IMR-90 (cell line): ENCODE measurements around the gene AMOTL2. TPM values are rescaled to one million over a fixed set of nuclear protein-coding genes. Genes with fewer than 3 reads are reported as not detected.

Experiments used
- ATAC-seq: fragments of 200-7000 bp; cut with Tn5 transposase; 2 replicates; pipeline ENCODE4 v1.9.1; 2020; ENCODE audit warnings: low read depth, mild to moderate bottlenecking, moderate library complexity
- BruUV-seq: library from RNA; stranded (reverse); fragments of 400-500 nt; replicated peaks from 2 replicates; lab custom pipeline; 2021; lab: Mats Ljungman, UMichigan
- CTCF ChIA-PET: fragments of 300-600 bp; formaldehyde crosslinking; extraction: SDS; loops from one replicate; lab custom pipeline; 2021; ENCODE audit warnings: antibody characterized with exemption; lab: Yijun Ruan, JAX
- POLR2A ChIA-PET: fragments of 300-600 bp; sonication (Branson Sonifier 250); formaldehyde crosslinking; loops from one replicate; lab custom pipeline; 2022; ENCODE audit warnings: antibody characterized with exemption; ENCODE audit not compliant: unreplicated experiment; lab: Charles Lee
- DNase-seq: peaks from one replicate; pipeline ENCODE4 v3.0.0; 2013
- H2AFZ ChIP-seq: replicated peaks from 2 replicates; pipeline ENCODE3; 2013; ENCODE audit warnings: low read length, mild to moderate bottlenecking; ENCODE audit not compliant: poor library complexity
- H2AK5ac ChIP-seq: 2 replicates; pipeline ENCODE4 v1.6.1; 2013; ENCODE audit warnings: low read depth, low read length, inconsistent platforms
- H2AK9ac ChIP-seq: replicated peaks from 2 replicates; pipeline ENCODE3; 2013; ENCODE audit warnings: mild to moderate bottlenecking, low read depth, low read length, moderate library complexity; ENCODE audit not compliant: poor library complexity
- H2BK120ac ChIP-seq: 2 replicates; pipeline ENCODE4 v1.6.1; 2013; ENCODE audit warnings: low read depth, low read length, inconsistent platforms
- H2BK15ac ChIP-seq: 3 replicates; pipeline ENCODE4 v1.6.1; 2013; ENCODE audit warnings: low read depth, low read length, inconsistent platforms
- H2BK20ac ChIP-seq: 2 replicates; pipeline ENCODE4 v1.6.1; 2013; ENCODE audit warnings: low read depth, mild to moderate bottlenecking, inconsistent platforms, low read length, moderate library complexity
- H2BK5ac ChIP-seq: 2 replicates; pipeline ENCODE4 v1.6.1; 2013; ENCODE audit warnings: mild to moderate bottlenecking, low read depth, low read length, inconsistent platforms; ENCODE audit not compliant: poor library complexity, severe bottlenecking
- H3K14ac ChIP-seq: replicated peaks from 2 replicates; pipeline ENCODE4 v1.6.1; 2013; ENCODE audit warnings: low read depth, low read length, inconsistent platforms
- H3K18ac ChIP-seq: 2 replicates; pipeline ENCODE4 v1.6.1; 2013; ENCODE audit warnings: low read depth, low read length, control low read depth
- H3K23ac ChIP-seq: 2 replicates; pipeline ENCODE4 v1.6.1; 2013; ENCODE audit warnings: low read depth, low read length, inconsistent platforms
- H3K27ac ChIP-seq: 2 replicates; pipeline ENCODE4 v1.5.1; 2013; ENCODE audit warnings: mild to moderate bottlenecking, control low read depth, low read length; ENCODE audit not compliant: insufficient read depth
- H3K27me3 ChIP-seq: 2 replicates; pipeline ENCODE4 v1.6.1; 2013; ENCODE audit warnings: low read length; ENCODE audit not compliant: control insufficient read depth, insufficient read depth
- H3K36me3 ChIP-seq: 2 replicates; pipeline ENCODE4 v1.6.1; 2013; ENCODE audit warnings: low read length, mixed read lengths; ENCODE audit not compliant: control insufficient read depth, insufficient read depth
- H3K4ac ChIP-seq: 2 replicates; pipeline ENCODE4 v1.6.1; 2013; ENCODE audit warnings: low read depth, low read length, inconsistent platforms
- H3K4me1 ChIP-seq: 2 replicates; pipeline ENCODE4 v1.6.1; 2013; ENCODE audit warnings: low read length, mixed read lengths; ENCODE audit not compliant: control insufficient read depth, insufficient read depth
- H3K4me2 ChIP-seq: 2 replicates; pipeline ENCODE4 v1.6.1; 2013; ENCODE audit warnings: low read depth, mild to moderate bottlenecking, control low read depth, low read length, moderate library complexity
- H3K4me3 ChIP-seq: 2 replicates; pipeline ENCODE4 v1.5.1; 2013; ENCODE audit warnings: low read depth, mild to moderate bottlenecking, control low read depth, low read length, moderate library complexity; ENCODE audit not compliant: insufficient read depth
- H3K56ac ChIP-seq: 2 replicates; pipeline ENCODE4 v1.6.1; 2013; ENCODE audit warnings: low read length, inconsistent platforms; ENCODE audit not compliant: insufficient read depth; ENCODE audit errors: extremely low read depth
- H3K79me1 ChIP-seq, 2 experiments: 2 replicates each; pipeline ENCODE4 v1.6.1; 2013; ENCODE audit warnings: low read length in 2 of 2, inconsistent platforms in 1 of 2, low read depth in 1 of 2
- H3K9ac ChIP-seq: 2 replicates; pipeline ENCODE4 v1.6.1; 2013; ENCODE audit warnings: low read depth, low read length, control low read depth
- H3K9me1 ChIP-seq: 2 replicates; pipeline ENCODE4 v1.6.1; 2013; ENCODE audit warnings: low read length, inconsistent platforms; ENCODE audit not compliant: insufficient read depth
- H3K9me3 ChIP-seq: 2 replicates; pipeline ENCODE4 v1.6.1; 2013; ENCODE audit warnings: low read length; ENCODE audit not compliant: control insufficient read depth, insufficient read depth
- H4K20me1 ChIP-seq: 2 replicates; pipeline ENCODE4 v1.6.1; 2013; ENCODE audit warnings: low read length, inconsistent platforms; ENCODE audit not compliant: insufficient read depth
- H4K5ac ChIP-seq: 2 replicates; pipeline ENCODE4 v1.6.1; 2013; ENCODE audit warnings: mild to moderate bottlenecking, low read depth, low read length, control low read depth
- H4K8ac ChIP-seq, 2 experiments: 2 replicates each; pipeline ENCODE4 v1.6.1; 2013; ENCODE audit warnings: low read depth in 2 of 2, low read length in 2 of 2, control low read depth in 1 of 2, inconsistent platforms in 1 of 2
- H4K91ac ChIP-seq: 2 replicates; pipeline ENCODE4 v1.6.1; 2013; ENCODE audit warnings: low read depth, low read length, inconsistent platforms; ENCODE audit not compliant: insufficient read depth
- BHLHE40 ChIP-seq: fragments of 150-350 bp; IDR thresholded peaks from 2 replicates; pipeline ENCODE4 v1.6.1; 2016; ENCODE audit warnings: mild to moderate bottlenecking, low read depth, low read length
- CHD1 ChIP-seq: IDR thresholded peaks from 2 replicates; pipeline ENCODE4 v1.6.1; 2012; ENCODE audit warnings: low read depth, low read length, improper control_type of control experiment
- CTCF ChIP-seq: conservative IDR thresholded peaks from 2 replicates; pipeline ENCODE4 v1.5.1; 2012; ENCODE audit warnings: mild to moderate bottlenecking, low read depth, low read length, improper control_type of control experiment
- FOS ChIP-seq: fragments of 150-350 bp; IDR thresholded peaks from 2 replicates; pipeline ENCODE4 v1.6.1; 2016; ENCODE audit warnings: low read depth, low read length
- MAFK ChIP-seq: IDR thresholded peaks from 2 replicates; pipeline ENCODE4 v1.6.1; 2012; ENCODE audit warnings: low read depth, low read length, improper control_type of control experiment
- MAZ ChIP-seq: IDR thresholded peaks from 2 replicates; pipeline ENCODE4 v1.6.1; 2012; ENCODE audit warnings: low read depth, mild to moderate bottlenecking, low read length, improper control_type of control experiment, moderate library complexity, borderline replicate concordance
- MXI1 ChIP-seq: IDR thresholded peaks from 2 replicates; pipeline ENCODE4 v1.6.1; 2012; ENCODE audit warnings: low read depth, mild to moderate bottlenecking, low read length, moderate library complexity, borderline replicate concordance
- NFE2L2 ChIP-seq: fragments of 150-350 bp; IDR thresholded peaks from 2 replicates; pipeline ENCODE4 v1.6.1; 2016; ENCODE audit warnings: low read depth, mild to moderate bottlenecking, low read length
- POLR2A ChIP-seq: IDR thresholded peaks from 2 replicates; pipeline ENCODE4 v1.6.1; 2012; ENCODE audit warnings: mild to moderate bottlenecking, low read depth, low read length
- RAD21 ChIP-seq: IDR thresholded peaks from 2 replicates; pipeline ENCODE4 v1.6.1; 2012; ENCODE audit warnings: low read length, improper control_type of control experiment
- RCOR1 ChIP-seq: IDR thresholded peaks from 2 replicates; pipeline ENCODE4 v1.6.1; 2012; ENCODE audit warnings: mild to moderate bottlenecking, low read length, improper control_type of control experiment; ENCODE audit not compliant: insufficient replicate concordance
- RFX5 ChIP-seq: IDR thresholded peaks from 2 replicates; pipeline ENCODE4 v1.8.0; 2012; ENCODE audit warnings: low read depth, mild to moderate bottlenecking, low read length, moderate library complexity
- SMC3 ChIP-seq: fragments of 150-350 bp; IDR thresholded peaks from 2 replicates; pipeline ENCODE4 v1.6.1; 2016; ENCODE audit warnings: low read depth, mild to moderate bottlenecking, antibody characterized with exemption, low read length, moderate library complexity
- WGBS, 2 experiments: methylation state at CpG; one replicate each; pipeline versions ENCODE4 v1.1.5 to v1.1.7; 2013; ENCODE audit warnings: missing lambda C conversion rate in 2 of 2; ENCODE audit not compliant: insufficient read length in 1 of 2; ENCODE audit errors: extremely low coverage in 2 of 2; 5-methylcytosine and 5-hydroxymethylcytosine counted together
- dilution Hi-C: fragments of 300-500 bp; cut with HindIII; formaldehyde crosslinking; loops from one replicate; pipeline ENCODE4 v1.14.3; 2018; ENCODE audit warnings: low sequenced_read_pairs; ENCODE audit not compliant: unreplicated experiment
- in situ Hi-C: fragments of 300-500 bp; cut with MboI; formaldehyde crosslinking; loops from 3 replicates; pipeline ENCODE4 v1.14.3; 2019; ENCODE audit warnings: low sequenced_read_pairs, inconsistent platforms, mixed read lengths
- intact Hi-C: fragments of 100-400 bp; cut with micrococcal nuclease; formaldehyde crosslinking; loops from 2 replicates; pipeline ENCODE4 v1.10.0; 2022
- polyA plus RNA-seq, 3 experiments: library from polyadenylated mRNA; depleted of rRNA; stranded (reverse); fragments of >200 nt; gene quantifications; 2 replicates each; pipeline ENCODE4 v1.2.3, GENCODE V29; 2012; ENCODE audit warnings: low replicate concordance in 1 of 3
- total RNA-seq: library from RNA; depleted of rRNA; stranded (reverse); fragments of >200 nt; gene quantifications from 2 replicates; pipeline ENCODE4 v1.2.3, GENCODE V29; 2012
- TF ChIP-seq, protein P1 (sequence below): fragments of 150-350 bp; IDR thresholded peaks from 2 replicates; pipeline ENCODE4 v1.6.1; 2016; ENCODE audit warnings: low read depth, mild to moderate bottlenecking, low read length, moderate library complexity, borderline replicate concordance
- TF ChIP-seq, protein P2 (sequence below): fragments of 150-350 bp; IDR thresholded peaks from 2 replicates; pipeline ENCODE4 v1.6.1; 2017; ENCODE audit warnings: mild to moderate bottlenecking, antibody characterized with exemption, low read length, low read depth

Gene AMOTL2
- total and polyA plus RNA-seq, 2 of the 4 experiments (the other 2 are of a cell fraction) = 162 to 176 TPM

DNA sequence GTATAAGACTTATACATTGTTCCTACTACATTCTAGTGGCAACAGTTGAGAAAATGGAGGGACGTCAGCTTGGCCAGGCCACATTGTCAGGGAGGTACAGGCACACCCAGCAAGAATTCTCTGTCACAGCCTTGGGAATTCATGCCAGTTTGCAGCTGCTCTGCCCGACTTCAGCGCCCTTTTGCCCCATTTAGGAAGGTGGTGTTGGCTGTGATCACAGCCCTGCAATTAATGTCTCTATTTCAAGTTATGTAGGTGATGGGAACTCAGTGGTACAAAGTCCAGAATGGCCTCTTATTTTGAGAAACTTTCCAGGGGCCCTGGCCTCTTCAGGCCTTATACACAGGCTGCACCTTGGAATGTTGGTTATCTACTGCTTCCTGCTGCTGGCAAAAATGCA lies 26.7 kb downstream of the AMOTL2 start:
- no peak overlapping the region for H4K8ac ChIP-seq
- no peak overlapping the region for H3K23ac ChIP-seq
- no peak overlapping the region for H3K4me3 ChIP-seq
- 0 out of 2 replicates have a peak, but pooled peaks cover 3% of the 10 kb centered on the region for H4K20me1 ChIP-seq
- no peak overlapping the region for H3K27ac ChIP-seq
- H2AK5ac ChIP-seq = no peak overlapping the region
- peaks cover 0 to 17% of the 10 kb centered on the region in 2 experiments; a peak in 2 of 4 replicates for H3K79me1 ChIP-seq
- TF ChIP-seq CHD1 (no peak), FOS (no peak), RFX5 (no peak), MXI1 (no peak), MAFK (no peak), MAZ (no peak), CTCF (no peak), NFE2L2 (no peak), POLR2A (no peak), RAD21 (no peak), SMC3 (no peak), BHLHE40 (no peak), RCOR1 (no peak)
- TF ChIP-seq, protein P1, sequence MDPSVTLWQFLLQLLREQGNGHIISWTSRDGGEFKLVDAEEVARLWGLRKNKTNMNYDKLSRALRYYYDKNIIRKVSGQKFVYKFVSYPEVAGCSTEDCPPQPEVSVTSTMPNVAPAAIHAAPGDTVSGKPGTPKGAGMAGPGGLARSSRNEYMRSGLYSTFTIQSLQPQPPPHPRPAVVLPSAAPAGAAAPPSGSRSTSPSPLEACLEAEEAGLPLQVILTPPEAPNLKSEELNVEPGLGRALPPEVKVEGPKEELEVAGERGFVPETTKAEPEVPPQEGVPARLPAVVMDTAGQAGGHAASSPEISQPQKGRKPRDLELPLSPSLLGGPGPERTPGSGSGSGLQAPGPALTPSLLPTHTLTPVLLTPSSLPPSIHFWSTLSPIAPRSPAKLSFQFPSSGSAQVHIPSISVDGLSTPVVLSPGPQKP = no peak
- TF ChIP-seq, protein P2, sequence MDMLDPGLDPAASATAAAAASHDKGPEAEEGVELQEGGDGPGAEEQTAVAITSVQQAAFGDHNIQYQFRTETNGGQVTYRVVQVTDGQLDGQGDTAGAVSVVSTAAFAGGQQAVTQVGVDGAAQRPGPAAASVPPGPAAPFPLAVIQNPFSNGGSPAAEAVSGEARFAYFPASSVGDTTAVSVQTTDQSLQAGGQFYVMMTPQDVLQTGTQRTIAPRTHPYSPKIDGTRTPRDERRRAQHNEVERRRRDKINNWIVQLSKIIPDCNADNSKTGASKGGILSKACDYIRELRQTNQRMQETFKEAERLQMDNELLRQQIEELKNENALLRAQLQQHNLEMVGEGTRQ = no peak
- H3K14ac ChIP-seq = no peak overlapping the region
- H3K4me2 ChIP-seq = no peak overlapping the region
- in situ Hi-C loops (no loop called here), intact Hi-C loops (no loop called here), dilution Hi-C loops (no loop called here)
- H2BK15ac ChIP-seq = no peak overlapping the region
- H3K9ac ChIP-seq = no peak overlapping the region
- no peak overlapping the region for H2BK120ac ChIP-seq
- H4K91ac ChIP-seq = no peak overlapping the region
- no peak overlapping the region for H3K18ac ChIP-seq
- peaks cover 2% of the 10 kb centered on the region for H3K9me3 ChIP-seq
- no peak overlapping the region for H3K56ac ChIP-seq
- no peak overlapping the region for H2BK20ac ChIP-seq
- no peak overlapping the region for H4K5ac ChIP-seq
- H3K4me1 ChIP-seq = peaks cover 9% of the 10 kb centered on the region
- ChIA-PET POLR2A (no interaction called here), CTCF (interaction anchor here (2.9 kb wide), 1 partner anchor 126 kb away, joined by 9 read pairs; no protein-coding TSS in a partner anchor)
- H3K27me3 ChIP-seq = no peaks in the 10 kb centered on the region
- no TSS peak for BruUV-seq
- no peak overlapping the region for H2AFZ ChIP-seq
- H3K4ac ChIP-seq = no peak overlapping the region
- H2AK9ac ChIP-seq = no peak overlapping the region
- H2BK5ac ChIP-seq = no peak overlapping the region
- 100% methylated on average over 1 of the region's 3 CpGs; no CpG with 5 or more reads in 1 of the 2 experiments for WGBS, 2 experiments
- DNase-seq (no peak), ATAC-seq (no peak)
- H3K9me1 ChIP-seq = peaks cover 15% of the 10 kb centered on the region
- H3K36me3 ChIP-seq = no peaks in the 10 kb centered on the region
